OCI-LY1 (cell line): Measurements from ENCODE around the gene ZNF624.
"Not testable (repeated sequence)": the region's sequence is repeated elsewhere in the genome, so short reads cannot be mapped to it uniquely, and the experiment has no call there.

Experiments used
- EZH2 ChIP-seq: fragments of 200-600 bp; sonication (generic), shearing (Covaris generic); IDR thresholded peaks from 2 replicates; pipeline ENCODE4 v1.8.0; 2017; ENCODE audit warnings: borderline replicate concordance, mixed run types, mild to moderate bottlenecking, antibody characterized with exemption, low read length, moderate library complexity, mixed read lengths
- TF ChIP-seq, protein P1 (sequence below): fragments of 200-600 bp; sonication (generic), shearing (Covaris generic); IDR thresholded peaks from 2 replicates; pipeline ENCODE4 v1.5.1; 2017; ENCODE audit warnings: mild to moderate bottlenecking, antibody characterized with exemption, low read length, moderate library complexity, mixed read lengths

GRCh38 chr17:16666907-16667636 is 13.4 kb upstream of the ZNF624 start:
- TF ChIP-seq EZH2: not testable (repeated sequence)
- TF ChIP-seq, protein P1, sequence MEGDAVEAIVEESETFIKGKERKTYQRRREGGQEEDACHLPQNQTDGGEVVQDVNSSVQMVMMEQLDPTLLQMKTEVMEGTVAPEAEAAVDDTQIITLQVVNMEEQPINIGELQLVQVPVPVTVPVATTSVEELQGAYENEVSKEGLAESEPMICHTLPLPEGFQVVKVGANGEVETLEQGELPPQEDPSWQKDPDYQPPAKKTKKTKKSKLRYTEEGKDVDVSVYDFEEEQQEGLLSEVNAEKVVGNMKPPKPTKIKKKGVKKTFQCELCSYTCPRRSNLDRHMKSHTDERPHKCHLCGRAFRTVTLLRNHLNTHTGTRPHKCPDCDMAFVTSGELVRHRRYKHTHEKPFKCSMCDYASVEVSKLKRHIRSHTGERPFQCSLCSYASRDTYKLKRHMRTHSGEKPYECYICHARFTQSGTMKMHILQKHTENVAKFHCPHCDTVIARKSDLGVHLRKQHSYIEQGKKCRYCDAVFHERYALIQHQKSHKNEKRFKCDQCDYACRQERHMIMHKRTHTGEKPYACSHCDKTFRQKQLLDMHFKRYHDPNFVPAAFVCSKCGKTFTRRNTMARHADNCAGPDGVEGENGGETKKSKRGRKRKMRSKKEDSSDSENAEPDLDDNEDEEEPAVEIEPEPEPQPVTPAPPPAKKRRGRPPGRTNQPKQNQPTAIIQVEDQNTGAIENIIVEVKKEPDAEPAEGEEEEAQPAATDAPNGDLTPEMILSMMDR: not testable (repeated sequence)
